Activated CD4-positive, CD25-positive, alpha-beta regulatory T cell treated with anti-CD3 and anti-CD28 coated beads, Interleukin-2, amount 50 U/mL, for 72 hours (primary cell): ENCODE results near the gene FBXO39.
"Not testable (repeated sequence)": the region's sequence is repeated elsewhere in the genome, so short reads cannot be mapped to it uniquely, and the experiment has no call there.

Experiments
- DNase-seq: peaks from one replicate; pipeline ENCODE4 v3.0.0; 2021

Gene FBXO39

GRCh38 chr17:6793748-6794493 lies 17.9 kb downstream of the FBXO39 start:
- DNase-seq, result no peak

- no peak for DNase-seq
Measured at GRCh38 chr17:6796017-6796886, 20.2 kb downstream of the FBXO39 start.

GRCh38 chr17:6796887-6797490 lies 21.0 kb downstream of the FBXO39 start:
- no peak for DNase-seq

- no peak for DNase-seq
Measured at GRCh38 chr17:6797718-6798351, 21.8 kb downstream of the FBXO39 start.

GRCh38 chr17:6799738-6800137 lies 23.7 kb downstream of the FBXO39 start:
- DNase-seq, result no peak

GRCh38 chr17:6800422-6801027 lies 24.5 kb downstream of the FBXO39 start:
- no peak for DNase-seq

- no peak for DNase-seq
Measured at GRCh38 chr17:6811510-6811909, 35.5 kb downstream of the FBXO39 start.

GRCh38 chr17:6812295-6812694 lies 36.3 kb downstream of the FBXO39 start:
- DNase-seq, result no peak

GRCh38 chr17:6815775-6816174 lies 39.8 kb downstream of the FBXO39 start:
- DNase-seq, result no peak

GRCh38 chr17:6816368-6816767 lies 40.4 kb downstream of the FBXO39 start:
- not testable (repeated sequence) for DNase-seq

GRCh38 chr17:6818938-6819337 lies 42.9 kb downstream of the FBXO39 start:
- no peak for DNase-seq

- no peak for DNase-seq
Measured at GRCh38 chr17:6823011-6823442, 47.0 kb downstream of the FBXO39 start.

- no peak for DNase-seq
Measured at GRCh38 chr17:6830383-6830986, 54.5 kb downstream of the FBXO39 start.

GRCh38 chr17:6831661-6832263 lies 55.7 kb downstream of the FBXO39 start, which contains the start of gene TEKT1:
TEKT1 (minus strand) TSS chr17:6831729; CDS start chr17:6830376, 1,353 bp downstream.
- DNase-seq, result peak; percentile 56
